GM19023 (cell line): ENCODE data around the gene CSNK1G1.
"Not testable (repeated sequence)": the region's sequence is repeated elsewhere in the genome, so short reads cannot be mapped to it uniquely, and the experiment has no call there.

Experiments used
- ATAC-seq: cut with Tn5 transposase; IDR thresholded peaks from one replicate; pipeline ENCODE4 v1.9.1; 2021; ENCODE audit warnings: mild to moderate bottlenecking, moderate library complexity; ENCODE audit not compliant: unreplicated experiment

CSNK1G1 gene

GRCh38 chr15:64355944-64356709 is at the start of gene CSNK1G1:
Gene CSNK1G1 (minus strand): TSS chr15:64356173. CDS start chr15:64300499, 55,674 bp downstream.
- ATAC-seq = peak; percentile 98

DNA sequence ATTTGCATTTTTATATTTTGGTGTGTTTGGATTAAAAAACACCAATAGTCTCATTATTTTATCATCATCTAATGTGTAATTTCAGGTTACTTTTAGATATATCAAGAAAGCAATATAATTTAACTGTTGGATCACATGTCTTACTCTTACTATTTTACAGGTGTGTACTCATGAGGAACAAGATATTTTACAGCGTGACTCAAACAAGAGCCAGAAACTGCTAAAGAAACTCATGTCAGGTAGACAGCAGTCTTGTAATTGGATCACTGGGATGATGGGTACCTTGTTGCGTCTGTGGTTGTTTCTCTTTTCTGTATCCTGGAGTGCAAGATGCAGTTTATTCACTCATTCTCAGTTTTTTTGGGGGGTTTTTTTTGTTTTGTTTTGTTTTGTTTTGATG is 44.6 kb upstream of the CSNK1G1 start:
- no peak for ATAC-seq

GRCh38 chr15:64398575-64398974 is 42.6 kb upstream of the CSNK1G1 start:
- ATAC-seq = no peak

GRCh38 chr15:64396789-64397188 is 40.8 kb upstream of the CSNK1G1 start:
- no peak for ATAC-seq

- not testable (repeated sequence) for ATAC-seq
Measured at GRCh38 chr15:64392471-64392870, 36.5 kb upstream of the CSNK1G1 start.

DNA sequence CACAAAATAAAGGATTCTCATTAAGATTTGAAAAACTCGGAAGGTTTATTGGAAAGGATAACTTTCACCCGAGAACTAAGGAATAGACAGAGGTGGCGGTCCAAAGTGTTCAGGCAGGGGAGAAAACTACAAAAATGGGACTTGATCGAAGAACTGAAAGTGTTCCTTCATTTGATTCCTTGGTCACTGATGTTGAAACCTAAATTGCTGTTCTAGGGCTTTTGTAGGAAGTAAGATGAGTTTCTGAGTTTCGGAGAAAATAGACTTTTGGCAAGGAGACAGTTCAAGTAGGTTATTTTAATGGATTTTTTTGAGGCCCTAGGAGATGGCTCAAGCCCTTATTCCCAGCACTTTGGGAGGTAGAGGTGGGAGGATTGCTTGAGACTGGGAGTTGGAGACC is 33.1 kb upstream of the CSNK1G1 start:
- no peak for ATAC-seq

DNA sequence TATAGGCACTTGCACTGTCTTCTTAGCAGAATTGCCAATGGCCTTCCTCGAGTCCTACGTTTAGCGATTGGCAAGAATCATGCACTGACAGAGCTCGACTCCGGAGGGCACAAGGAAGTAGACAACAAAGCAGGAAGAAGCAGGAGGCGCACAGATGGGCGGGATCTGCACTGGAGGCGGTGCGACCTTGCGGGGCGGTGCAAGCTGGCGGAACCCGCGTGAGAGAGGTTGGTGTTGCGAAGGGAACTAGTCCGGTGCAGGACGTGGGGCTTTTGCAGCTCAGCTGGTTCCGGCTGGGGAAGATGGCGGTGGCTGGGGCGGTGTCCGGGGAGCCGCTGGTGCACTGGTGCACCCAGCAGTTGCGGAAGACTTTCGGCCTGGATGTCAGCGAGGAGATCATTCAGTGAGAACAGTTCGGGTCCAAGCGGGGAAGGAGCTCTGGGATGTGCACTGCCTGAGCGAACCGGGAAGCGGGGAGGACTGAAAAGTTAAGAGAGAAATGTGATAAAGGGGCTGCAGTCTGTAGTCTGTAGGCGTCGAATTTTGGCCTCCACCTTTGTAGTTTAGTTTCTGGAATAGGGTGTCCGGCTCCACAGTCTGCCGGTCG is 31.7 kb upstream of the CSNK1G1 start, which contains the start of gene TRIP4:
Gene TRIP4 (plus strand): TSS at position 275 of the 607 bp plus-strand sequence. CDS start 28 bp downstream, at position 303.
- peak; percentile 99 for ATAC-seq

DNA sequence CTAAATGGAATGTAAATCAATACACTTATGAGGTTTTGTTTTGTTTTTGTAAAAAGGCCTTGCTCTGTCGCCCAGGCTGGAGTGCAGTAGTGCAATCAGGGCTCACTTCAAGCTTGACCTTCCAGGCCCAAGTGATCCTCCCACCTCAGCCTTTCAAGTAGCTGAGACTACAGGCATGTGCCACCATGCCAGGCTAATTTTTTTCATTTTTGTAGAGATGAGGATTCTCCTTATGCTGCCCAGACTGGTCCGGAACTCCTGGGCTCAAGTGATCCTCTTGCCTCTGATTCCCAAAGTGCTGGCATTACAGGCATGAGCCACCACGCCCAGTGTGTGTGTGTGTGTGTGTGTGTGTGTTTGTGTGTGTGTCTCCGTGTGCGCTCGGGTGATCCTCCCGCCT is 30.3 kb upstream of the CSNK1G1 start:
- ATAC-seq = no peak

DNA sequence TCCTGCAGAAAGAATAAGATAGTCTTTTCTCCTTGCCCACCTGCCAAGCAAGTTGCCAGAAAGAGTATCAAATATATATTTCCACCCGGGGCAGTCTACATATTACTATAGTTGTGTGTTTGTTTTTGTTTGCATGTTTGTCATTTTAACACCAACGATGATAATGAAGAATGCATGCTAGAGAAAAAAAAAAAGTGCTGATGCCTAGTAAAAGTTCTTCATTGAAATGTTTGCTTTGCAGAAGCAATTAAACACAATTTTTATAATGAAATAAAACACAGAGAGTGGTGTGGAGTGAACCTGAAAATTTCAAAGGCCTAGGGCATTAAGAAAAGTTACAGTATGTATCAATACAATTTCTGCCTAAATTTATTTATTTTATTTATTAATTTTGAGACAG is 27.8 kb upstream of the CSNK1G1 start:
- ATAC-seq = no peak

GRCh38 chr15:64381000-64381751 is 25.2 kb upstream of the CSNK1G1 start, which contains the start of gene PCLAF:
Gene PCLAF (minus strand): TSS chr15:64381441. CDS start chr15:64381371, 70 bp downstream.
- ATAC-seq = peak; percentile 99

DNA sequence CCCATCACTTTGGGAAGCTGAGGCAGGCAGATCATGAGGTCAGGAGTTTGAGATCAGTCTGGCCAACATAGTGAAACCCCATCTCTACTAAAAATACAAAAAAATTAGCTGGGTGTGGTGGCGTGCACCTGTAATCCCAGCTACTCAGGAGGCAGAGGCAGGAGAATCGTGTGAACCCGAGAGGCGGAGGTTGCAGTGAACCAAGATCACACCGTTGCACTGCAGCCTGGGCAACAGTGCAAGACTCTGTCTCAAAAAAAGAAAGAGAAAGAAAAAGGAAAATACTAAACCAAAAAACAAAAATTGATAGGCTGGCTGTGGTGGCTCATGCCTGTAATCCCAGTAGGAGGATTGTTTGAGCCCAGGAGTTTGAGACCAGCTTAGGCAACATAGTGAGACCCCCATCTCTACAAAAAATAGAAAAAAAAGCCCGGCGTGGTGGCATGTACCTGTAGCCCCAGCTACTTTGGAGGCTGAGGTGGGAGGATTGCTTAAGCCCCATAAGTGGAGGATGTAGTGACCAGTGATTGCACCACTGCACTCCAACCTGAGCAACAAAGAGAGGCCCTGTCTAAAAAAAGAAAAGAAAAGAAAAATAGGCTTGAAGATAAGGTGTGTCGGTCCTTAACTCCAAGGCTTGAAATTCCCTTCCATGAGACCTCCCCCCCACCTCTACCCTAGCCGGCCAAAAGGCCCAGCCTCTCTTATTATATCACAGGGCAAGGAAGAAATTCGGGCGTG is 24.3 kb upstream of the CSNK1G1 start:
- not testable (repeated sequence) for ATAC-seq

GRCh38 chr15:64379216-64379960 is 23.4 kb upstream of the CSNK1G1 start:
- no peak for ATAC-seq

- no peak for ATAC-seq
Measured at GRCh38 chr15:64373360-64373759, 17.4 kb upstream of the CSNK1G1 start.

- ATAC-seq = not testable (repeated sequence)
Measured at GRCh38 chr15:64371383-64371782, 15.4 kb upstream of the CSNK1G1 start.

GRCh38 chr15:64369078-64369607 is 13.2 kb upstream of the CSNK1G1 start:
- ATAC-seq = no peak

DNA sequence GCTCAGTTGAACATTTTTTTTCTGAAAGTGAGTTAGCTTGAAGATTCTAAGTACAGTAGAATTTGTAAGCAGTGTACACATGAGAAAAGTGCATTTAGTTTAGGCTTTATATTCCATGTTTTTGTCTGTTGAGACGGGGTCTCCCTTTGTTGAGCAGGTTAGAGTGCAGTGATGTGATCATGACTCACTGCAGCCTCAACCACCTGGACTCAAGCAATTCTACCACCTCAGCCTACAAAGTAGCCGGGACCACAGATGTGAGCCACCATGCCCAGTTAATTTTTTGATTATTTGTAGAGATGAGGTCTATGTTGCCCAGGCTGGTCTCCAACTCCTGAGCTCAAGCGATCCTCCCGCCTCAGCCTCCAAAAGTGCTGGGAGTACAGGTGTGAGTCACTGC is 5.3 kb upstream of the CSNK1G1 start:
- ATAC-seq = no peak

- no peak for ATAC-seq
Measured at GRCh38 chr15:64356710-64357040, 702 bp upstream of the CSNK1G1 start.

DNA sequence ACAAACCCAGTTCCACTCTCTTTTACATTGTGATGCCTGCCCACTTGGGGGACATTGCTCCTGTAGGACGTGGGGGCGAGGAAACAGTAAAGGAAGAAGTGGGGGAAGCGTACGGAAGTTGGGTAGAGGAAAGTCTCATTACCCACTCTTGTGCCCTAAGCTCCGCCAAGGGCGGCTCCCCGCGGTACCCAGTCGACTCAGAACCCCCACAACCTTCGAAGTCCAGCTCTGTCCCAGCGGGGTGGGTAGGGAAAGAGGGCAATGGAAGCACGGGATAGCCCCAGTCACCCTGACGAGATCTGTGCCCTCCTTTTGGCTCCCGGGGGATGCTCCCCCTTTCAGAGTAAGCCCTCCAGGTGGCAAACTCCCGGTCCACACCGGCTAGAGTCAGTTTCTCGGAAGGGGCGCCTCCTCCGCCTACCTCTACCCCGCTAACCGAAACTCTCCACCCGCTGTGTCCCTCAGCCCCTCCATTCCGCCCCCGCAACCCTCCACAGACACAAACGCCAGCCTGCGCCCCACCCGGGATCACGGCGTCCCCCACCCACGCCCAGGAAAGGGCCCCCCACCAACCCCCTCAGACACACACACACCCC is 527 bp downstream of the CSNK1G1 start:
- ATAC-seq = peak; percentile 24

GRCh38 chr15:64354688-64355344 is 1.2 kb downstream of the CSNK1G1 start:
- ATAC-seq = no peak
